Breast epithelium (tissue), 4 donors: Measurements from ENCODE around the gene GPR152. TPM values are rescaled to one million over a fixed set of nuclear protein-coding genes. Genes with fewer than 3 reads are reported as not detected.
A peak's percentile ranks its signal among the peaks of the same experiment; 100 is the strongest.

Source experiments
- DNase-seq, 2 donors: peaks; one replicate each; pipeline ENCODE4 v3.0.0-alpha.2; 2019; ENCODE audit warnings: low spot score in 2 of 2
- H3K27ac ChIP-seq, 2 donors: fragments of 200-600 bp; sonication (generic) in 1 of 2; one replicate each; pipeline ENCODE4 v1.5.1; 2016 to 2019; ENCODE audit warnings: mild to moderate bottlenecking in 1 of 2
- H3K27me3 ChIP-seq, 2 donors: fragments of 200-600 bp; sonication (generic) in 1 of 2; one replicate each; pipeline versions ENCODE4 v1.5.1 to v1.6.0; 2017 to 2019; ENCODE audit warnings: control low read depth in 1 of 2, mild to moderate bottlenecking in 1 of 2
- H3K36me3 ChIP-seq: fragments of 200-600 bp; one replicate; pipeline ENCODE4 v1.5.1; 2019
- H3K4me1 ChIP-seq, 2 donors: fragments of 200-600 bp; sonication (generic); one replicate each; pipeline ENCODE4 v1.5.1; 2016 to 2019; ENCODE audit warnings: control low read depth in 1 of 2
- H3K4me3 ChIP-seq, 3 donors: fragments of 200-600 bp; sonication (generic); 1 replicate in 2 of 3; 2 replicates in 1 of 3; pipeline ENCODE4 v1.5.1; 2016 to 2019; ENCODE audit warnings: mild to moderate bottlenecking in 3 of 3, moderate library complexity in 2 of 3
- H3K9me3 ChIP-seq, 2 donors: fragments of 200-600 bp; sonication (generic) in 1 of 2; one replicate each; pipeline ENCODE4 v1.5.1; 2016 to 2019; ENCODE audit warnings: control low read depth in 1 of 2
- POLR2A ChIP-seq: fragments of 450-650 bp; IDR thresholded peaks from one replicate; pipeline ENCODE4 v1.6.1; 2016; ENCODE audit warnings: antibody characterized with exemption, mild to moderate bottlenecking, moderate library complexity
- POLR2AphosphoS5 ChIP-seq, 3 donors: sonication (generic); formaldehyde crosslinking; IDR thresholded peaks; one replicate each; pipeline ENCODE4 v1.6.1; 2017; ENCODE audit warnings: antibody characterized with exemption in 3 of 3
- intact Hi-C: fragments of 100-400 bp; cut with DNase I; formaldehyde crosslinking; loops from one replicate; pipeline ENCODE4 v1.15.1; 2023; ENCODE audit warnings: low total_unique reads
- total RNA-seq, 3 donors: library from RNA; depleted of rRNA; stranded (reverse); fragments of >200 nt; gene quantifications; one replicate each; pipeline ENCODE4 v1.1.0, GENCODE V29; 2016
- TF ChIP-seq, protein P1 (sequence below), 3 donors: fragments of 450-650 bp; IDR thresholded peaks; one replicate each; pipeline ENCODE4 v1.5.1; 2016 to 2017; ENCODE audit warnings: antibody characterized with exemption in 3 of 3, mild to moderate bottlenecking in 3 of 3, moderate library complexity in 3 of 3

The GPR152 gene
- total RNA-seq, 3 donors from 2014 or later, result not detected

DNA sequence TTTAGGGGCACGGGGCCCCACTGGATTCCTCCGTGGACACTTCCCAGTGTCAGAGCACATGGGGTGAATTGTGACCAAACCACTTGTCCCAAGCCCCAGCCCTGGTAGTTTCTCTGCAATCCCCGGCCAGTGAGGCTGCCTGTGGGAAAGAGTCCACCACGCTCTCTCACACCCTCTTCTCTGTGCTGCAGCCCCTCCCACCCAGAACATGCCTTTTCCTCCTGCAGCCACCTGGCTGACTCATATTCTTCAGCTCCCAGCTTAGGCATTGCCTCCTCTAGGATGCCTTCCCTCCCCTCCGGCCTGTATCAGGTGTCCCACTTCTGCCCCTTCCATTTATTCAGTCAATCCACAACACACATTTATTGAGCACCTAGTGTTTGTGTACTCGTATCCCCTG, 29.6 kb downstream of the GPR152 start:
- intact Hi-C loops, result no loop called here
- no peak for DNase-seq
- TF ChIP-seq POLR2A, result no peak
- TF ChIP-seq, protein P1, sequence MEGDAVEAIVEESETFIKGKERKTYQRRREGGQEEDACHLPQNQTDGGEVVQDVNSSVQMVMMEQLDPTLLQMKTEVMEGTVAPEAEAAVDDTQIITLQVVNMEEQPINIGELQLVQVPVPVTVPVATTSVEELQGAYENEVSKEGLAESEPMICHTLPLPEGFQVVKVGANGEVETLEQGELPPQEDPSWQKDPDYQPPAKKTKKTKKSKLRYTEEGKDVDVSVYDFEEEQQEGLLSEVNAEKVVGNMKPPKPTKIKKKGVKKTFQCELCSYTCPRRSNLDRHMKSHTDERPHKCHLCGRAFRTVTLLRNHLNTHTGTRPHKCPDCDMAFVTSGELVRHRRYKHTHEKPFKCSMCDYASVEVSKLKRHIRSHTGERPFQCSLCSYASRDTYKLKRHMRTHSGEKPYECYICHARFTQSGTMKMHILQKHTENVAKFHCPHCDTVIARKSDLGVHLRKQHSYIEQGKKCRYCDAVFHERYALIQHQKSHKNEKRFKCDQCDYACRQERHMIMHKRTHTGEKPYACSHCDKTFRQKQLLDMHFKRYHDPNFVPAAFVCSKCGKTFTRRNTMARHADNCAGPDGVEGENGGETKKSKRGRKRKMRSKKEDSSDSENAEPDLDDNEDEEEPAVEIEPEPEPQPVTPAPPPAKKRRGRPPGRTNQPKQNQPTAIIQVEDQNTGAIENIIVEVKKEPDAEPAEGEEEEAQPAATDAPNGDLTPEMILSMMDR (IDR thresholded peaks at IDR 0.05), result no peak
- no peaks in the 10 kb centered on the region for H3K9me3 ChIP-seq
- H3K4me1 ChIP-seq, result peaks cover 7 to 14% of the 10 kb centered on the region in 2 donors
- no peak overlapping the region for H3K4me3 ChIP-seq
- H3K27me3 ChIP-seq, result no peaks in the 10 kb centered on the region
- no peak overlapping the region for H3K27ac ChIP-seq
- H3K36me3 ChIP-seq, result no peaks in the 10 kb centered on the region

DNA sequence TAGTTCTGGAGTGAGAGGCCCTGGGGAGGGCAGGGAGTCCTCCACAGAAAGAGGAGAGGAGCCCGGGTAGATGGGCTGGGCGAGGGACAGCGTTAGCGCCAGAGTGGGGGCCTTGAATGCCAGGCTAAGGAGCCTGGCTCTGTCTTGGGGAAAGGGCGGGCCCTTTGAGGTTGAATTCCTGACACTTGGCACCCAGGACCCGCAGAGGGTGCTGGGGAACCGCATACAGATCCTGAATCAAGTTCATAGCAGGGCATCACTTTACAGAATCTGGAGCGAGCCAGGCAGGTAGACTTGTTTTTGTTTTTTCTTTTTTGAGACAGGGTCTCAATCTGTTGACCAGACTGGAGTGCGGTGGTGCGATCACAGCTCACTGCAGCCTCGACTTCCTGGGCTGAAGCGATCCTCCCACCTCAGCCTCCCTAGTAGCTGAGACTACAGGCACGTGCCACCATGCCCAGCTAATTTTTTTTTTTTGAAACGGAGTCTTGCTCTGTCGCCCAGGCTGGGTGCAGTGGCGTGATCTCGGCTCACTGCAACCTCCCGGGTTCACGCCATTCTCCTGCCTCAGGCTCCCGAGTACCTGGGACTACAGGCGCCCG, 31.0 kb downstream of the GPR152 start:
- no peak for DNase-seq
- Histone ChIP-seq H3K9me3 (no peaks in the 10 kb centered on the region), H3K27ac (peak overlapping the region; percentile 90 to 94), H3K4me3 (peak overlapping the region; percentile 53 to 86 (median 77)), H3K36me3 (no peaks in the 10 kb centered on the region), H3K4me1 (peaks cover 7 to 10% of the 10 kb centered on the region in 2 donors), H3K27me3 (no peaks in the 10 kb centered on the region)
- intact Hi-C loops, result no loop called here
- TF ChIP-seq, protein P1 (IDR thresholded peaks at IDR 0.05), result no peak
- TF ChIP-seq POLR2AphosphoS5 (IDR thresholded peaks at IDR 0.05), result no peak
- TF ChIP-seq POLR2A, result no peak

DNA sequence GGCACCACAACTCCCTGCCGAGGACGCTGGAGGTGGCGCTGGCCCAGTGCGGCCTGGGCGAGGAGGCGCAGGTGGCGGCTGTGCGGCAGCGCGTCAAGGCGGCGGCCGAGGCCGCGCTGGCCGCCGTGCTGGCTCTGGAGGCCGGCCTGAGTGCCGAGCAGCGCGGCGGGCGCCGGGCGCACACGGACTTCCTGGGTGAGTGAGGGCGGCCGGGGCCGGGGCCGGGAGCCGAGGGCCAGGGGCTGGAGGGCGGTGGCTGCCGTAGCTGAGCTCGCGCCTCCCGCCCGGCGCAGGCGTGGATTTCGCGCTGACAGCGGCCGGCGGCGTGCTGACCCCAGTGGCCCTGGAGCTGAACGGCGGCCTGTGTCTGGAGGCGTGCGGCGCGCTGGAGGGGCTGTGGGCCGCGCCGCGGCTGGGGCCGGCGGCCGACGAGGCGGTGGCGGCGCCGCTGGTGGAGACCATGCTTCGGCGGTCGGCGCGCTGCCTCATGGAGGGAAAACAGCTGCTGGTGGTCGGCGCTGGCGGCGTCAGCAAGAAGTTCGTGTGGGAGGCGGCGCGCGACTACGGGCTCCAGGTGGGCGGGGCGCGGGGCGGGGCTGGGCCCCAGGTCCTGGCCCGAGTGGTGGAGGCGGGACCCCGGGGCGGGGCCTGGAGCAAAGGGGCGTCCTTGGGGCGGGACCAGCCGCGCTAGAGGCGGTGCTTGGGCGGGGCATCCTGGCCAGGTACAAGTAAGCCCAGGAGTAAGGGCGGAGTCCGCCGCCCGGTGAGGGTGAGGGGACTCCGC, 31.7 kb downstream of the GPR152 start:
- peak overlapping the region; percentile 90 to 94 for H3K27ac ChIP-seq
- peak; percentile 96 to 99 for DNase-seq
- H3K4me1 ChIP-seq, result peaks cover 10 to 11% of the 10 kb centered on the region in 2 donors
- H3K36me3 ChIP-seq, result no peaks in the 10 kb centered on the region
- intact Hi-C loops, result no loop called here
- TF ChIP-seq, protein P1 (IDR thresholded peaks at IDR 0.05), result peak in 1 of 3 donors; percentile 18
- peak in 2 of 3 donors; percentile 19 to 28 for TF ChIP-seq POLR2AphosphoS5 (IDR thresholded peaks at IDR 0.05)
- TF ChIP-seq POLR2A, result no peak
- H3K9me3 ChIP-seq, result no peaks in the 10 kb centered on the region
- H3K4me3 ChIP-seq, result peak overlapping the region; percentile 53 to 86 (median 77)
- H3K27me3 ChIP-seq, result no peaks in the 10 kb centered on the region

DNA sequence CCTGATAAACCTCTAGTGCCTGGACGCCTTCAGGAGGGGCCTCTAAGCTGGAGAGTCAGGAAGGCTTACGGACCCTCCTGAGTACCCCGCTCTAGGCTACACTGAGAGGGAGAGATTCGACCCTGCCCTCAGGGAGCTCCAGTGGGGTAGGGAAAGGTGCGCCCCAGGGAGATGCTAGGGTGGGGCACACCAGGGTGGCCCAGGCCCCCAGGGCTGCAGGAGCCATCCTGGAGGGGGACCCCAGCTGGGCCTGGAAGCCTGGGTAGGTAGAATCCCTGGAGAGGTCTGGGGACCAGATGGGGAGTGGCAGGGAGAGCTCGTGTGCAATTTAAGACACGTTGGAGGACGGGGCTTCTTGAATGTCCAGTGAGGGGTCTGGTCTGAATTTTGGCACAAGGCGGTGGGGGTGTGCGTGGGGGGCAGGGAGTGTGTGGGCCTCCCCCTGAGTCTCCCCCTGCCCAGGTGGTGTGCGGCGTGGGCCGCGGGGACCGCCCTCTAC, 32.3 kb downstream of the GPR152 start:
- intact Hi-C loops, result no loop called here
- H3K9me3 ChIP-seq, result no peaks in the 10 kb centered on the region
- DNase-seq, result no peak
- TF ChIP-seq POLR2A, result no peak
- peaks cover 10 to 13% of the 10 kb centered on the region in 2 donors for H3K4me1 ChIP-seq
- no peaks in the 10 kb centered on the region for H3K27me3 ChIP-seq
- no peaks in the 10 kb centered on the region for H3K36me3 ChIP-seq
- peak overlapping the region; percentile 90 to 94 for H3K27ac ChIP-seq
- H3K4me3 ChIP-seq, result peak overlapping the region; percentile 53 to 86 (median 77)

DNA sequence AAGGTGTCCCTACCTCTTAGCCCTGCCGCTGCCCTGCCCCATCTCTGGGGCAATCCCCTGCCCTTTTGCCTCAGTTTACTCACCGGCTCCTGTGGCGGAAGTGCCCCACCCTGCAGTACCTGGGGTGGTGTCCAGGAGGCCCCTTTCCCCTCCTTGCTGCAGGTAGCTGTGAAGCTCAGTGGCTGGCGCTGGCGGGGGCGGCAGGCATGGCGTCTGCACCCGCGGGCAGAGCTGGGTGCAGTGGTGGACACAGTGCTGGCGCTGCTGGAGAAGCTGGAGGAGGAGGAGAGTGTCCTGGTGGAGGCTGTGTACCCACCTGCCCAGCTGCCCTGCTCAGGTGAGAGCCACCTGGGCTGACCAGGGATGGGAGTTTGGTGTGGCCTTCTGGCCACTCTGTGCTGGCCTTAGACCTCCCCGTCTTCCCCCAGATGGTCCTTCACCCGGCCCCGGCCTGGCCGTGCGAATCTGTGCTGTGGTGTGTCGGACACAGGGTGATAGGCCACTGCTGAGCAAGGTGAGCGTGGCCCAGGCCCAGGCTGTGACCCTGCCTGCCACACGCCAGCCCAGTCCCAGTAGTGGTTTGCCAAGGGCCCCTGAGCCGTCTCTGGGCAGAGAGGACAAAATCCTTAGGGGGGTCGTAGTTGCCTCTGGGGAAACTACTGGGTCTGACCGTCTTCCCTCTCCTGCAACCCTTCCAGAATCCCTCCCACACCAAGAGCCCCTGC, 33.0 kb downstream of the GPR152 start:
- Histone ChIP-seq H3K27ac (peak overlapping the region; percentile 68 to 94), H3K4me1 (peaks cover 10 to 13% of the 10 kb centered on the region in 2 donors), H3K27me3 (no peaks in the 10 kb centered on the region), H3K9me3 (no peaks in the 10 kb centered on the region), H3K4me3 (no peak overlapping the region), H3K36me3 (no peaks in the 10 kb centered on the region)
- no peak for TF ChIP-seq POLR2A
- TF ChIP-seq POLR2AphosphoS5 (IDR thresholded peaks at IDR 0.05), result no peak
- TF ChIP-seq, protein P1 (IDR thresholded peaks at IDR 0.05), result no peak
- no peak for DNase-seq
- intact Hi-C loops, result no loop called here
